ENCODE measurements around the gene TRPM5. TPM values are rescaled to one million over a fixed set of nuclear protein-coding genes. Genes with fewer than 3 reads are reported as not detected.
A peak's percentile ranks its signal among the peaks of the same experiment; 100 is the strongest.

TRPM5 gene
- total and polyA plus RNA-seq, 9 of the 15 experiments (the other 6 are each of a cell fraction or from before 2014, with no cell fraction given) = not detected

DNA sequence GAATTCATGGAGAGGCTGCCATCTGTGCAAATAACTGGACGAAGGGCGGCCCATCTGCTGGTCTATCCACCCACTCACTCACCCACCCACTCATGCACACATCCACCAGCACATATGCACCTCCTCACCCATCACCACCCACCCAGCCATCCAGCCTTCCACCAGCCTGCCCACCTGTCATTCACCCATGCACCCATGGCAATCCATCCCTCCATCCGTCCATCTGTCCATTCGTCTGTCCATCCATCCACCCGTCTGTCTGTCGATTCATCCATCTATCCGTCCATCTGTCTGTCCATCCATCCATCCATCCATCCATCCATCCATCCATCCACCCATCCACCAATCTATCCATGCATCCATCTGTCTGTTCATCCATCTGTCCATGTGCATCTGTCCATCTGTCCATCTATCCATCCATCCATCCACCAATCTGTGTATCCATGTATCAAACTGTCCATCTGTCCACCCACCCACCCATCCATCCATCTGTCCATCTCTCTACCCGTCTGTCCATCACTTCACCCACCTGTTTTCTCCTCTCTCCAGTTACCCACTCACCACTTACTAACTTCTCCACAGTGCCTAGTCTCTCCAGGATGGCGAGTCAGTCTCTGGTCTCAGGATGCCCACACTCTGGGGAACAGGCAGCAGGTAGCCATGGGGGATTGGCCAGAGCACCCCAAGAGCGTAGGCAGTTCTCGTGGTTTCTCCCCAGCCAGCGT, 8.9 kb downstream of the TRPM5 start:
- peaks cover 2 to 53% of the 10 kb centered on the region in 2 experiments; a peak in 4 of 5 replicates for H3K27me3 ChIP-seq (ENCODE audit: control insufficient read depth in 2 of 2, insufficient read depth in 2 of 2, low read length in 2 of 2)
- 0% methylated on average over 12 of the region's 12 CpGs for WGBS (ENCODE audit: insufficient coverage, low coverage, missing lambda C conversion rate)

More for the DNA sequence above, 8.9 kb downstream of the TRPM5 start:
- Histone ChIP-seq H3K4me1 (replicated peaks in 1 of 2; ENCODE audit: control insufficient read depth in 2 of 2, insufficient read depth in 2 of 2, low read length in 2 of 2) (peaks cover 0 to 3% of the 10 kb centered on the region in 2 experiments; a peak in 1 of 5 replicates), H4K20me1 (replicated peaks; ENCODE audit: control insufficient read depth, insufficient read depth, low read length) (peaks cover 4% of the 10 kb centered on the region; the same call in 1 of the 2 replicates), H3K79me2 (ENCODE audit: control insufficient read depth, insufficient read depth, low read length) (no peaks in the 10 kb centered on the region), H2AFZ (ENCODE audit: low read depth, low read length) (no peak overlapping the region), H3K9me1 (ENCODE audit: control insufficient read depth, insufficient read depth, low read length) (peaks cover 2% of the 10 kb centered on the region), H3K4me3 (no peak overlapping the region), H3K36me3 (ENCODE audit: control insufficient read depth, insufficient read depth, low read length) (no peaks in the 10 kb centered on the region), H3K9ac (ENCODE audit: insufficient read depth in 1 of 2, low read depth in 2 of 2, low read length in 2 of 2) (no peak overlapping the region), H3K4me2 (ENCODE audit: insufficient read depth, low read length) (no peak overlapping the region), H3K9me3 (replicated peaks; ENCODE audit: control insufficient read depth, insufficient read depth, low read depth, low read length) (no peaks in the 10 kb centered on the region), H3K27ac (ENCODE audit: extremely low read depth, low read depth, low read length) (no peak overlapping the region)
- CTCF ChIA-PET (ENCODE audit: low intra/inter-chr PET ratio) = no interaction called here
- in situ Hi-C loops (cut with MboI) = no loop called here
- FAIRE-seq = no peak
- POLR2A ChIA-PET = no interaction called here
- intact Hi-C loops (cut with micrococcal nuclease) = no loop called here
- BruUV-seq (replicated peaks) = no TSS peak
- ATAC-seq = no peak
- no peak for DNase-seq (ENCODE audit: extremely low read depth in 1 of 4, low spot score in 3 of 4)
- TF ChIP-seq, protein P1, sequence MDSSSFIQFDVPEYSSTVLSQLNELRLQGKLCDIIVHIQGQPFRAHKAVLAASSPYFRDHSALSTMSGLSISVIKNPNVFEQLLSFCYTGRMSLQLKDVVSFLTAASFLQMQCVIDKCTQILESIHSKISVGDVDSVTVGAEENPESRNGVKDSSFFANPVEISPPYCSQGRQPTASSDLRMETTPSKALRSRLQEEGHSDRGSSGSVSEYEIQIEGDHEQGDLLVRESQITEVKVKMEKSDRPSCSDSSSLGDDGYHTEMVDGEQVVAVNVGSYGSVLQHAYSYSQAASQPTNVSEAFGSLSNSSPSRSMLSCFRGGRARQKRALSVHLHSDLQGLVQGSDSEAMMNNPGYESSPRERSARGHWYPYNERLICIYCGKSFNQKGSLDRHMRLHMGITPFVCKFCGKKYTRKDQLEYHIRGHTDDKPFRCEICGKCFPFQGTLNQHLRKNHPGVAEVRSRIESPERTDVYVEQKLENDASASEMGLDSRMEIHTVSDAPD (CRISPR knock-in tag; IDR thresholded peaks at IDR 0.05) = no peak
- TF ChIP-seq RBM14 (IDR thresholded peaks at IDR 0.05; ENCODE audit: borderline replicate concordance, insufficient read depth, low read depth, low read length) (no peak), ZNF583 (CRISPR knock-in tag; IDR thresholded peaks at IDR 0.05) (no peak), SAFB (IDR thresholded peaks at IDR 0.05; ENCODE audit: borderline replicate concordance, low read depth, low read length) (no peak), KDM1A (IDR thresholded peaks at IDR 0.05) (peak in 1 of 2 experiments; percentile 14; a peak in 1 of 4 replicates), MTF1 (CRISPR knock-in tag; IDR thresholded peaks at IDR 0.05; ENCODE audit: borderline replicate concordance) (no peak), CBFA2T3 (IDR thresholded peaks at IDR 0.05) (0 out of 2 replicates have a peak, but pooled peaks have one; percentile 3), EHMT2 (IDR thresholded peaks at IDR 0.05) (0 out of 2 replicates have a peak, but pooled peaks have one; percentile 27), PCBP1 (IDR thresholded peaks at IDR 0.05; ENCODE audit: low read depth, low read length, poor library complexity, severe bottlenecking) (no peak), EGR1 (conservative IDR thresholded peaks at IDR 0.05) (peak; percentile 24; the same call in 1 of the 2 replicates), PKNOX1 (IDR thresholded peaks at IDR 0.05) (0 out of 2 replicates have a peak, but pooled peaks have one; percentile 23)

All from K562 (cell line).